ENCODE data around the gene PARD3.
"Not testable (repeated sequence)": the region's sequence is repeated elsewhere in the genome, so short reads cannot be mapped to it uniquely, and the experiment has no call there.

Gene PARD3

GRCh38 chr10:34756584-34756983, 58.5 kb downstream of the PARD3 start:
- FAIRE-seq (no peak), DNase-seq (ENCODE audit: insufficient read length, low spot score) (no peak)
- TF ChIP-seq, protein P1, sequence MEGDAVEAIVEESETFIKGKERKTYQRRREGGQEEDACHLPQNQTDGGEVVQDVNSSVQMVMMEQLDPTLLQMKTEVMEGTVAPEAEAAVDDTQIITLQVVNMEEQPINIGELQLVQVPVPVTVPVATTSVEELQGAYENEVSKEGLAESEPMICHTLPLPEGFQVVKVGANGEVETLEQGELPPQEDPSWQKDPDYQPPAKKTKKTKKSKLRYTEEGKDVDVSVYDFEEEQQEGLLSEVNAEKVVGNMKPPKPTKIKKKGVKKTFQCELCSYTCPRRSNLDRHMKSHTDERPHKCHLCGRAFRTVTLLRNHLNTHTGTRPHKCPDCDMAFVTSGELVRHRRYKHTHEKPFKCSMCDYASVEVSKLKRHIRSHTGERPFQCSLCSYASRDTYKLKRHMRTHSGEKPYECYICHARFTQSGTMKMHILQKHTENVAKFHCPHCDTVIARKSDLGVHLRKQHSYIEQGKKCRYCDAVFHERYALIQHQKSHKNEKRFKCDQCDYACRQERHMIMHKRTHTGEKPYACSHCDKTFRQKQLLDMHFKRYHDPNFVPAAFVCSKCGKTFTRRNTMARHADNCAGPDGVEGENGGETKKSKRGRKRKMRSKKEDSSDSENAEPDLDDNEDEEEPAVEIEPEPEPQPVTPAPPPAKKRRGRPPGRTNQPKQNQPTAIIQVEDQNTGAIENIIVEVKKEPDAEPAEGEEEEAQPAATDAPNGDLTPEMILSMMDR (IDR thresholded peaks at IDR 0.05; ENCODE audit: insufficient read depth, missing control alignments): no peak

DNA sequence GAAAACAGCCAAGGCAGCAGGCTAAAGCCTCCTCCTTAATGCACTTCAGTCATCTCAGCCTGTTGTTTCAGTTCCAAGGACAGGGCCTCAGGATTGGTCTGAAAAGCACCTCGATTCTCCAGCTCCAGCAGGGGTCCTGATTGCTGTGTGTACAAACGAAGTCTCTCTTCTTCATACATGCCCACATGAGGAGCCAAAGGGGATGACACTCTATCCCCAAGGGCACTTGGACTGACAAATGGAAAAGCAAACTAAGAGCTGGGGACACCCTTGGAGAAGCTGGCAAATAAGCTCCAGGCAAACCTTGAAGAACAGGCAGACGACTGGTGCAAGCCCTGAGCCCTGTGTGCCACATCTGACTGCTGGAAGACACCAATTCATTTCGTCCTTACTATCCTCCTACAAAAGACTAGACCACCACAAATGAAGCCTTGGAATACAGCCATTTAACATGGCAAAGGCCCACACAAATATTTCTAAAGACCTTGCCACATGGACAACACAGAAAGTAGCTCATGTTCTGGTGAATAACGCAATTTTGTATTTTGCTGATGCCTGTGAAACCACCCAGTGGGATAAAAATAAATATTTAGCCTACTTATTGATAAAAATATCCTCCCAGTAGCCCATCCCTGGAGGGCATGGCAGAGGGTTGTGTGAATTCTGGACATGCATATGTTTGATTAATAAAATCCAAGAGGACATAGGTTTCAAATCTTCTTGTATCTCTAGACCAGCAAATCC, 61.9 kb downstream of the PARD3 start:
- no peak for FAIRE-seq

DNA sequence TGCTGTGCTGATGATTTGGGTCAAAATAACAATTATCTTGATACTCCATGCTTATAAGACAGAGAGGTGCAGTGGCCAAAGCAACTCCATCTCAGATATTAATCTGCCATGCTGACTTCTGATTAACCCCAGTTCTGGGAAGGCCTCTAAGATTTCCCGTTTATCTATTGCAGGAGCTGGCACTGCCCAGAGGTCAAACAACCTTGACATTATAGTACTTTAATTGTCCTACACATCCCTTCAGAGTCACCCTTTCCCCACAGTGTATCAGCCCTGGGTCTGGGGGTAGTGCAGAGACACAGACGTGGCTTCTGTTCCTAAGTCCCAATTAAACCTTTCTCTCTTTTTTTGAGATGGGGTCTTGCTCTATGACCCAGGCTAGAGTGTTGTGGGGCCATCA, 63.8 kb downstream of the PARD3 start:
- TF ChIP-seq, protein P1 (IDR thresholded peaks at IDR 0.05; ENCODE audit: insufficient read depth, missing control alignments): no peak
- DNase-seq (ENCODE audit: insufficient read length, low spot score) (no peak), FAIRE-seq (no peak)

More for the DNA sequence above, 61.9 kb downstream of the PARD3 start:
- TF ChIP-seq, protein P1 (IDR thresholded peaks at IDR 0.05; ENCODE audit: insufficient read depth, missing control alignments): no peak
- no peak for DNase-seq (ENCODE audit: insufficient read length, low spot score)

- FAIRE-seq; DNase-seq (ENCODE audit: insufficient read length, low spot score): not testable (repeated sequence)
These were observed 64.3 kb downstream of the PARD3 start for GRCh38 chr10:34750795-34751194.

GRCh38 chr10:34748767-34749166, 66.3 kb downstream of the PARD3 start:
- TF ChIP-seq, protein P1 (IDR thresholded peaks at IDR 0.05; ENCODE audit: insufficient read depth, missing control alignments): no peak
- DNase-seq (ENCODE audit: insufficient read length, low spot score): no peak
- FAIRE-seq: no peak

- TF ChIP-seq, protein P1 (IDR thresholded peaks at IDR 0.05; ENCODE audit: insufficient read depth, missing control alignments): no peak
- FAIRE-seq: no peak
- DNase-seq (ENCODE audit: insufficient read length, low spot score): no peak
These were observed 66.7 kb downstream of the PARD3 start for GRCh38 chr10:34748357-34748756.

- TF ChIP-seq, protein P1 (IDR thresholded peaks at IDR 0.05; ENCODE audit: insufficient read depth, missing control alignments): no peak
- DNase-seq (ENCODE audit: insufficient read length, low spot score) (no peak), FAIRE-seq (no peak)
These were observed 69.0 kb downstream of the PARD3 start for GRCh38 chr10:34746094-34746493.

Data from D721Med (cell line).